Type B pancreatic cell (in vitro differentiated cells): Measurements from ENCODE around the gene TADA2B. TPM values are rescaled to one million over a fixed set of nuclear protein-coding genes. Genes with fewer than 3 reads are reported as not detected.

Experiments used
- DNase-seq: peaks from one replicate; pipeline ENCODE4 v3.0.0; 2021; ENCODE audit warnings: mixed read lengths; ENCODE audit not compliant: unreplicated experiment; ENCODE audit errors: extremely low spot score
- H3K27ac Mint-ChIP-seq: 2 replicates; pipeline ENCODE4 v1.8.0; 2021; ENCODE audit warnings: mild to moderate bottlenecking, mixed read lengths
- H3K27me3 Mint-ChIP-seq: 2 replicates; pipeline ENCODE4 v1.8.0; 2021; ENCODE audit warnings: mixed read lengths
- H3K36me3 Mint-ChIP-seq: 2 replicates; pipeline ENCODE4 v1.8.0; 2021; ENCODE audit warnings: mixed read lengths
- H3K4me1 Mint-ChIP-seq: one replicate; pipeline ENCODE4 v1.8.0; 2021; ENCODE audit warnings: mixed read lengths; ENCODE audit not compliant: unreplicated experiment
- H3K4me3 Mint-ChIP-seq: 2 replicates; pipeline ENCODE4 v1.8.0; 2021; ENCODE audit warnings: mild to moderate bottlenecking, mixed read lengths
- H3K9me3 Mint-ChIP-seq: 2 replicates; pipeline ENCODE4 v1.8.0; 2021; ENCODE audit warnings: mixed read lengths
- total RNA-seq: library from RNA; stranded (reverse); gene quantifications from 2 replicates; pipeline ENCODE4 v1.2.1, GENCODE V29; 2021; ENCODE audit warnings: low replicate concordance
- TF ChIP-seq, protein P1 (sequence below): fragments of 200-600 bp; sonication (generic); conservative IDR thresholded peaks from 2 replicates; pipeline ENCODE4 v1.5.0; 2021; ENCODE audit warnings: antibody characterized with exemption, mild to moderate bottlenecking

Gene TADA2B
- total RNA-seq, 1 donor from 2014 or later, result 21.7 TPM

DNA sequence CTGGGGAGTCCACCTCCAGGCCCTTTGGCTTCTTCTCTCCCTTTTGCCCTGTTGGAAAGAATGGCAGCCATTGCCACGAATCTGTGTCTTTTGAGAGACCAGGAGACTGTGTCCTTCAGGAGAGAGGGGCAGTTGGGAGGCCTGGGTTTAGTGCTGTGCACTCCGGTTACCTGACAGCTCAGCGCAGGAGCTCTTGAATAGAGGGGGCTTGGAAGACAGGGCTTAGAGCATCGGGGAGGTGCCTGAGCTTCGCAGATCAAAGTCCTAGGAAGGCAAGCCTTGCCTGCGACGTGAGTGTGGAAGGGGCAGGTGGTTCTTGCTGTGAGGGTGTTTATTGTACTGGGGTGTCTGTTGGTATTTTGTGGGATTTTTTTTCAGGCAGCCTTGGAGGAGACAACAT, 41.9 kb upstream of the TADA2B start:
- H3K4me3 Mint-ChIP-seq, result no peak overlapping the region
- TF ChIP-seq, protein P1, sequence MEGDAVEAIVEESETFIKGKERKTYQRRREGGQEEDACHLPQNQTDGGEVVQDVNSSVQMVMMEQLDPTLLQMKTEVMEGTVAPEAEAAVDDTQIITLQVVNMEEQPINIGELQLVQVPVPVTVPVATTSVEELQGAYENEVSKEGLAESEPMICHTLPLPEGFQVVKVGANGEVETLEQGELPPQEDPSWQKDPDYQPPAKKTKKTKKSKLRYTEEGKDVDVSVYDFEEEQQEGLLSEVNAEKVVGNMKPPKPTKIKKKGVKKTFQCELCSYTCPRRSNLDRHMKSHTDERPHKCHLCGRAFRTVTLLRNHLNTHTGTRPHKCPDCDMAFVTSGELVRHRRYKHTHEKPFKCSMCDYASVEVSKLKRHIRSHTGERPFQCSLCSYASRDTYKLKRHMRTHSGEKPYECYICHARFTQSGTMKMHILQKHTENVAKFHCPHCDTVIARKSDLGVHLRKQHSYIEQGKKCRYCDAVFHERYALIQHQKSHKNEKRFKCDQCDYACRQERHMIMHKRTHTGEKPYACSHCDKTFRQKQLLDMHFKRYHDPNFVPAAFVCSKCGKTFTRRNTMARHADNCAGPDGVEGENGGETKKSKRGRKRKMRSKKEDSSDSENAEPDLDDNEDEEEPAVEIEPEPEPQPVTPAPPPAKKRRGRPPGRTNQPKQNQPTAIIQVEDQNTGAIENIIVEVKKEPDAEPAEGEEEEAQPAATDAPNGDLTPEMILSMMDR, result no peak
- no peak overlapping the region for H3K27ac Mint-ChIP-seq
- peaks cover 12% of the 10 kb centered on the region for H3K4me1 Mint-ChIP-seq
- peaks cover 44% of the 10 kb centered on the region for H3K36me3 Mint-ChIP-seq
- no peak for DNase-seq
- H3K27me3 Mint-ChIP-seq, result no peaks in the 10 kb centered on the region
- H3K9me3 Mint-ChIP-seq, result no peaks in the 10 kb centered on the region

DNA sequence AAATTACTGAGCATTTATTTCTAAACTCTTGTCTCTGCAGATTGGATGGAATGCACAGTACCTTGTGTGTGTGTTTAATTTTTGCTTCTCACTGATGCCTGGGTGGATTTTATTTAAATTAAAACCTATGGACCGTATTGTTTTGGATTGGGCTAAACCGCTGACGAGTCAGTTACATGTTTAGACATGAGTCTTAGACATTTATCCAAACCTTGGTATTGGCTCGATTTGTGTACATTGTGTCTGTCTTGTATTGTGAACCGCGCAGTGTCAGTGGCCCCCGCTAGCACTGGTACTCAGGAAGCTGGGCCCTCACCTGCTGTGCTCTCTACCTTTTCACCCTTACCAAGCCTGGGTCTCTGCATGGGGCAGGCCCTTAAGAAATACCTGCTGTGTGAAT, 40.8 kb upstream of the TADA2B start:
- TF ChIP-seq, protein P1, result no peak
- Mint-ChIP-seq H3K27ac (peak overlapping the region; percentile 40), H3K36me3 (peaks cover 44% of the 10 kb centered on the region), H3K4me3 (no peak overlapping the region), H3K9me3 (no peaks in the 10 kb centered on the region), H3K4me1 (peaks cover 17% of the 10 kb centered on the region), H3K27me3 (no peaks in the 10 kb centered on the region)
- no peak for DNase-seq

DNA sequence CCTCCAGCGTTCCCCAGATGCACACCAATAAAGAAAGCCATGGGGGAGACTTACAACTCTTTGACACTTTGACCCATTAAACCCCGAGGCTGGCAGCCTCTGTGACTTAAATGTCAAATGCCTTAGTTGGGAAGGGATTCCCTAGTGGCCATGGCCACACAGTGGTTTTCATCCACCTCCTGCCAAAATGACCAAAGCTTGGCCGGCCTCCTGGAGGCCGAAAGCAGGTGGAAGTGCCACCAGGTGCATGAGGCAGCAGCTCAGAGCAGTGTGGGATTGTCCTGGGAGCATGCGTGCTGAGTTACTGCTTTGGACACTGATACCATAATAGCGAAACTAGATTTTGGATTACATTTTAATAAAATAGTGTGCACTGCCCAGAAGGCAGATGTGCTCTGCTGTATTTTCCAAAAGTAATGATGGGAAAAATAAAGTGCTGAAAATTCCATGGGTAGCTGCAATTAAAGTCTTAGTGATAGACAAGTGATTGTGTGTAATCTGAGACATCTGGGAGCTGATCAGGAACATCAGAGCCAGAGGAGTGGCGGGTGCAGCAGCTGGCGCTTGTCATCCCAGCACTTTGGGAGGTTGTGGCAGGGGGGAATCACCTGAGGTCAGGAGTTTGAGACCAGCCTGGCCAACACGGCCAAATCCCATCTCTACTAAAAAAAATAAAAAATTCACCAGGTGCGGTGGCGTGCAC, 39.8 kb upstream of the TADA2B start:
- Mint-ChIP-seq H3K9me3 (no peaks in the 10 kb centered on the region), H3K27me3 (no peaks in the 10 kb centered on the region), H3K27ac (no peak overlapping the region), H3K36me3 (peaks cover 45% of the 10 kb centered on the region), H3K4me1 (peaks cover 23% of the 10 kb centered on the region), H3K4me3 (no peak overlapping the region)
- TF ChIP-seq, protein P1, result no peak
- no peak for DNase-seq

DNA sequence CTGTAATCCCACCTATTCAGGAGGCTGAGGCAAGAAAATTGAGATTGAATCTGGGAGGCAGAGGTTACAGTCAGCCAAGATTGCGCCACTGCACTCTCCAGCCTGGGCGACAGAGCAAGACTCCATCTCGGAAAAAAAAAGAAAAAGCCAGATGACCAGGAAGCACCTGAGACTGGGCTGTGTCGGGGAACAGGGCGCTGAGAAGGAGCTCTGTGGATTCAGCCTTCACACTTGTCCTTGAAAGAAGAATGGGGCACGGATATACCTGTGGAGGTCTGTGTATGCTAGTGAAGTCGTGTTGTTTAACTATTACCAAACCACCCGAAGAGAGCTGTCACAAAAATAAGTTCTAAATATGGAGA, 39.3 kb upstream of the TADA2B start:
- Mint-ChIP-seq H3K27me3 (no peaks in the 10 kb centered on the region), H3K4me1 (peaks cover 23% of the 10 kb centered on the region), H3K4me3 (peak overlapping the region; percentile 43), H3K9me3 (no peaks in the 10 kb centered on the region), H3K36me3 (peaks cover 44% of the 10 kb centered on the region), H3K27ac (no peak overlapping the region)
- DNase-seq, result no peak
- TF ChIP-seq, protein P1, result no peak

DNA sequence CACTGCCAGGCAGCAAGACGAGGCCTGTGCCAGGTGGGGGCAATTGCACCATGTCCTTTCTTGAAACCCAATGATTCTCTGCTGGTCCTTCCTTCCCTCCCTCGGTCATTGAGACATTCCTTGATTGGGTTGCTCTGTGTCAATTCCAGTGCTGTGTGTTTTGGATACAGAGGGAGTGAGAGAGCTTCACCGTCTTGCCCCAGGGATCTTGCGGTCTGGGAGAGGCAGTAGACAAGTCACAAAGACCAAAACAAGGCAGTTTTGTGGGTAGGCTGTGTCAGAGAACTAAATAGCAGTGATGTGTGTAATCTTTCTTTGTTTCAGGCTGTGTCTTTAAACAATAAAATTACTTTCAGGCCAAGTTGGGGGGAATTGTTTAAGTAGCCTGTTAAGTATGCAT, 38.8 kb upstream of the TADA2B start:
- H3K4me3 Mint-ChIP-seq, result no peak overlapping the region
- no peaks in the 10 kb centered on the region for H3K9me3 Mint-ChIP-seq
- peaks cover 23% of the 10 kb centered on the region for H3K4me1 Mint-ChIP-seq
- H3K27ac Mint-ChIP-seq, result peak overlapping the region; percentile 59
- TF ChIP-seq, protein P1, result no peak
- H3K36me3 Mint-ChIP-seq, result peaks cover 43% of the 10 kb centered on the region
- no peaks in the 10 kb centered on the region for H3K27me3 Mint-ChIP-seq
- DNase-seq, result no peak
